ENCODE results near the gene RAB11FIP4.
"Not testable (repeated sequence)": the region's sequence is repeated elsewhere in the genome, so short reads cannot be mapped to it uniquely, and the experiment has no call there.

Gene RAB11FIP4, protein sequence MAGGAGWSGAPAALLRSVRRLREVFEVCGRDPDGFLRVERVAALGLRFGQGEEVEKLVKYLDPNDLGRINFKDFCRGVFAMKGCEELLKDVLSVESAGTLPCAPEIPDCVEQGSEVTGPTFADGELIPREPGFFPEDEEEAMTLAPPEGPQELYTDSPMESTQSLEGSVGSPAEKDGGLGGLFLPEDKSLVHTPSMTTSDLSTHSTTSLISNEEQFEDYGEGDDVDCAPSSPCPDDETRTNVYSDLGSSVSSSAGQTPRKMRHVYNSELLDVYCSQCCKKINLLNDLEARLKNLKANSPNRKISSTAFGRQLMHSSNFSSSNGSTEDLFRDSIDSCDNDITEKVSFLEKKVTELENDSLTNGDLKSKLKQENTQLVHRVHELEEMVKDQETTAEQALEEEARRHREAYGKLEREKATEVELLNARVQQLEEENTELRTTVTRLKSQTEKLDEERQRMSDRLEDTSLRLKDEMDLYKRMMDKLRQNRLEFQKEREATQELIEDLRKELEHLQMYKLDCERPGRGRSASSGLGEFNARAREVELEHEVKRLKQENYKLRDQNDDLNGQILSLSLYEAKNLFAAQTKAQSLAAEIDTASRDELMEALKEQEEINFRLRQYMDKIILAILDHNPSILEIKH

GRCh38 chr17:31391496-31391949, at the start of gene RAB11FIP4:
TSS of gene RAB11FIP4 (plus strand) at chr17:31391675. CDS start at chr17:31391853, 178 bp downstream.
- Histone ChIP-seq H3K4me3 (ENCODE audit: low read depth in 1 of 2, low read length in 2 of 2) (peak within 1 kb of the TSS; percentile 21 to 62), H3K36me3 (ENCODE audit: control insufficient read depth in 1 of 2, insufficient read depth in 2 of 2, low read length in 2 of 2) (no peaks in the 10 kb centered on the region), H3K4me1 (ENCODE audit: control insufficient read depth in 1 of 2, insufficient read depth in 2 of 2, low read length in 2 of 2) (peaks cover 0 to 11% of the 10 kb centered on the region in 2 donors), H3K27ac (ENCODE audit: low read length) (no peak within 1 kb of the TSS), H3K27me3 (ENCODE audit: low read depth, low read length) (peaks cover 37% of the 10 kb centered on the region), H3K9me3 (ENCODE audit: control insufficient read depth in 1 of 2, low read length in 2 of 2) (no peaks in the 10 kb centered on the region)

- H3K4me3 ChIP-seq (ENCODE audit: low read depth in 1 of 2, low read length in 2 of 2); H3K9me3 ChIP-seq (ENCODE audit: control insufficient read depth in 1 of 2, low read length in 2 of 2); H3K27me3 ChIP-seq (ENCODE audit: low read depth, low read length); H3K4me1 ChIP-seq (ENCODE audit: control insufficient read depth in 1 of 2, insufficient read depth in 2 of 2, low read length in 2 of 2); H3K27ac ChIP-seq (ENCODE audit: low read length): not testable (repeated sequence)
- peaks cover 10 to 40% of the 10 kb centered on the region in 2 donors for H3K36me3 ChIP-seq (ENCODE audit: control insufficient read depth in 1 of 2, insufficient read depth in 2 of 2, low read length in 2 of 2)
Observed at GRCh38 chr17:31345191-31345747, 46.2 kb upstream of the RAB11FIP4 start.

DNA sequence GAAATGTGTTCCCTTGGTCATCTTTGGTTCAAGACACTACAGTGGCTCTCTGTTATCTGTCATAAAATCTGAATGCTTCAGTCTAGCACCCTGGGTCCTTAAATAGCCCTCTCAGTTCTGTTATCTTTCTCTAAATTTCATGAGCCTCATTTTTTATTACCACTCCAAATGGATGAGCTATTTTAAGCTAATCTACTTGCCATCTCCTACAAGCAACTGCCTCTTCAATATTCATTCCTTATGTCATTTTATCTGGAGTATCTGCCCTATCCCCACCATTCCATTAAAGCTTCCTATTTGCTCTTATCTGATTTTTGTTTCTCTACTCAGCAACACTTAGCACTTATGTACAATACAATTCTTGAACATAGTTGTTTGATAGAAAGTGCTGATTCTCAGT, 42.0 kb upstream of the RAB11FIP4 start:
- Histone ChIP-seq H3K4me1 (ENCODE audit: control insufficient read depth in 1 of 2, insufficient read depth in 2 of 2, low read length in 2 of 2) (no peaks in the 10 kb centered on the region), H3K4me3 (ENCODE audit: low read depth in 1 of 2, low read length in 2 of 2) (no peak overlapping the region), H3K27ac (ENCODE audit: low read length) (no peak overlapping the region), H3K9me3 (ENCODE audit: control insufficient read depth in 1 of 2, low read length in 2 of 2) (no peaks in the 10 kb centered on the region), H3K36me3 (ENCODE audit: control insufficient read depth in 1 of 2, insufficient read depth in 2 of 2, low read length in 2 of 2) (peaks cover 17 to 33% of the 10 kb centered on the region in 2 donors), H3K27me3 (ENCODE audit: low read depth, low read length) (no peaks in the 10 kb centered on the region)

- no peaks in the 10 kb centered on the region for H3K9me3 ChIP-seq (ENCODE audit: control insufficient read depth in 1 of 2, low read length in 2 of 2)
- no peak overlapping the region for H3K4me3 ChIP-seq (ENCODE audit: low read depth in 1 of 2, low read length in 2 of 2)
- H3K27ac ChIP-seq (ENCODE audit: low read length) = no peak overlapping the region
- H3K4me1 ChIP-seq (ENCODE audit: control insufficient read depth in 1 of 2, insufficient read depth in 2 of 2, low read length in 2 of 2) = no peaks in the 10 kb centered on the region
- peaks cover 13 to 31% of the 10 kb centered on the region in 2 donors for H3K36me3 ChIP-seq (ENCODE audit: control insufficient read depth in 1 of 2, insufficient read depth in 2 of 2, low read length in 2 of 2)
- no peaks in the 10 kb centered on the region for H3K27me3 ChIP-seq (ENCODE audit: low read depth, low read length)
Observed at GRCh38 chr17:31355935-31356334, 35.5 kb upstream of the RAB11FIP4 start.

- no peak overlapping the region for H3K4me3 ChIP-seq (ENCODE audit: low read depth in 1 of 2, low read length in 2 of 2)
- H3K9me3 ChIP-seq (ENCODE audit: control insufficient read depth in 1 of 2, low read length in 2 of 2) = no peaks in the 10 kb centered on the region
- H3K27ac ChIP-seq (ENCODE audit: low read length) = no peak overlapping the region
- H3K27me3 ChIP-seq (ENCODE audit: low read depth, low read length) = no peaks in the 10 kb centered on the region
- H3K36me3 ChIP-seq (ENCODE audit: control insufficient read depth in 1 of 2, insufficient read depth in 2 of 2, low read length in 2 of 2) = peaks cover 13 to 34% of the 10 kb centered on the region in 2 donors
- no peaks in the 10 kb centered on the region for H3K4me1 ChIP-seq (ENCODE audit: control insufficient read depth in 1 of 2, insufficient read depth in 2 of 2, low read length in 2 of 2)
Observed at GRCh38 chr17:31357091-31357490, 34.4 kb upstream of the RAB11FIP4 start.

DNA sequence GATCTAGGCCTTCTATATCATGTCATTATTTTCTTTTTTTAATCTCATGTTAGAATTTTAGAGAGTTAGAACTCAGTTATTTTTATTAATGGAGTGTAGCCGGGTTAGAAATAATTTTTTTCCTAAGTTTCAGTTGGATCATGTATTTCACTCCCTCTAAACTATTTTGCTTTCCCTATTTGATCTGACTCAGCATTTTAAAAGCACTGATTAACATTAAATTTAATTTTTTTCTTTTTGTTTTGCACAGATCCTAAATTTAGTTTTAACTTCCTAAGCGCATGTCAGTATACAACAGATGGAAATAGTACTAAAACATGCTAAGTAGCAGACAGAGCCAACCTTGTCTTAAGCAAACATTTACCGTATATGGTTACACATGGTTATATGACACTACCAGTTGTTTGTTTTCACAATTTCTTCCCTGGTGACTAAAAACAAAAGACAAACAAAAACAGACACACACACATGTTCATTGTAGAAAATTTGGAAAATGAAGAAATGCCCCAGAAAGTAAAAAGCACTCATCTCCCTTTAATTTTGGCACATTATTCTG, 33.6 kb upstream of the RAB11FIP4 start:
- H3K4me3 ChIP-seq (ENCODE audit: low read depth in 1 of 2, low read length in 2 of 2) = no peak overlapping the region
- H3K4me1 ChIP-seq (ENCODE audit: control insufficient read depth in 1 of 2, insufficient read depth in 2 of 2, low read length in 2 of 2) = no peaks in the 10 kb centered on the region
- no peaks in the 10 kb centered on the region for H3K27me3 ChIP-seq (ENCODE audit: low read depth, low read length)
- H3K36me3 ChIP-seq (ENCODE audit: control insufficient read depth in 1 of 2, insufficient read depth in 2 of 2, low read length in 2 of 2) = peaks cover 11 to 33% of the 10 kb centered on the region in 2 donors
- H3K27ac ChIP-seq (ENCODE audit: low read length) = no peak overlapping the region
- no peaks in the 10 kb centered on the region for H3K9me3 ChIP-seq (ENCODE audit: control insufficient read depth in 1 of 2, low read length in 2 of 2)

DNA sequence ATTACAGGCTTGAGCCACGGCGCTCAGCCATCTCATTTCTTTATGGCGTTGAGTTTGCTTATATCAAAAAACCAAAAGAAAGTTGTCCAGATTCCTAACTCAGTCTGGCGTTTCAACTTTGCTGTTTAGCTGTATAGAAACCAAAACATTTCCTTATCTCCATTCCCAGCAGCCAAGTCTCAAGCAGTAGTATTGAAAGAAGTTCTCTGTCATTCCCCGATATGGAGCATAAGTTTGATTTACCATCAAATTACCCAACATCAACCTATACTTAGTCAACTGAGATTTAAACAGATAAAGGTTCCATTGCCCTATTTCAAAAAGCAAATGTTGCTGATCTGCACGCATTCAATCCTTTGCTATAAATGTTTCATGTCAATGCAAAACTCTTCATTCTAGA, 27.5 kb upstream of the RAB11FIP4 start:
- no peaks in the 10 kb centered on the region for H3K4me1 ChIP-seq (ENCODE audit: control insufficient read depth in 1 of 2, insufficient read depth in 2 of 2, low read length in 2 of 2)
- H3K27me3 ChIP-seq (ENCODE audit: low read depth, low read length) = no peaks in the 10 kb centered on the region
- H3K27ac ChIP-seq (ENCODE audit: low read length) = no peak overlapping the region
- peaks cover 14 to 38% of the 10 kb centered on the region in 2 donors for H3K36me3 ChIP-seq (ENCODE audit: control insufficient read depth in 1 of 2, insufficient read depth in 2 of 2, low read length in 2 of 2)
- no peaks in the 10 kb centered on the region for H3K9me3 ChIP-seq (ENCODE audit: control insufficient read depth in 1 of 2, low read length in 2 of 2)
- no peak overlapping the region for H3K4me3 ChIP-seq (ENCODE audit: low read depth in 1 of 2, low read length in 2 of 2)

DNA sequence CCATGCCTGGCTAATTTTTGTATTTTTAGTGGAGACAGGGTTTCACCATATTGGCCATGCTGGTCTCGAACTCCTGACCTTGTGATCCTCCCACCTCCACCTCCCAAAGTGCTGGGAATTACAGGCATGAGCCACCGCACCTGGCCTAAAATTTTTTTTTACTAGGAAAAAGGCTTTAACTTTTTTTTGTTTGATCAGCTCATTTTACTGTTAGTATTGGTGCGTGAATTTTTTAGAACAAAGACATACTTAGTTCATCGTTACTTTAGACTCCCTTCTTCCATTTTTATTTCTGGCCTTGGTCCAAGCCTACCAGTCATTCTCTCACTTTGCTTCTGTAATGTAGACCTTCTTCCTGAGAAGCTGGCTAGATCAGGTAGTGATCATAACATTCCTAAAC, 25.4 kb upstream of the RAB11FIP4 start:
- Histone ChIP-seq H3K4me1 (ENCODE audit: control insufficient read depth in 1 of 2, insufficient read depth in 2 of 2, low read length in 2 of 2) (peaks cover 0 to 2% of the 10 kb centered on the region in 2 donors), H3K9me3 (ENCODE audit: control insufficient read depth in 1 of 2, low read length in 2 of 2) (no peaks in the 10 kb centered on the region), H3K4me3 (ENCODE audit: low read depth in 1 of 2, low read length in 2 of 2) (no peak overlapping the region), H3K27me3 (ENCODE audit: low read depth, low read length) (no peaks in the 10 kb centered on the region), H3K27ac (ENCODE audit: low read length) (no peak overlapping the region), H3K36me3 (ENCODE audit: control insufficient read depth in 1 of 2, insufficient read depth in 2 of 2, low read length in 2 of 2) (peaks cover 15 to 26% of the 10 kb centered on the region in 2 donors)

DNA sequence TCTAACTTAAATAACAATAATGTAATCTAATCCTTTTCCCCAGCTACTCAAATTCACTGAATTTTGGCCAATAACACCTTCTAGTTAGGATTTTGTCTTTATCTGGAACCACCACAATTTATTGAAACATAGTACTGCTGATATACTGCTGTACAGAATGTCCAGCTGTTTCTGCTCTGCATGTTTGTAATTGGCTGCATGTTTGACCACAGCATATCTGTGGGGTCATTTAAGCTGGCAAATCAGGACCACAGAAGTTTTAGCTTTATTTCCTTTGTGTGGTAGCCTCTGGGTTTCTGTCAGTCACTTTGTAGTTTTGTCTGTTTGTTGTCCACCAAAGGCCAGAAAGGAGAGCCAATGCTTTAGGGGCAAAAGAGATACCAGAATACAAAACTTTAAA, 22.2 kb upstream of the RAB11FIP4 start:
- Histone ChIP-seq H3K4me3 (ENCODE audit: low read depth in 1 of 2, low read length in 2 of 2) (no peak overlapping the region), H3K4me1 (ENCODE audit: control insufficient read depth in 1 of 2, insufficient read depth in 2 of 2, low read length in 2 of 2) (peaks cover 0 to 9% of the 10 kb centered on the region in 2 donors), H3K36me3 (ENCODE audit: control insufficient read depth in 1 of 2, insufficient read depth in 2 of 2, low read length in 2 of 2) (peaks cover 12 to 16% of the 10 kb centered on the region in 2 donors), H3K9me3 (ENCODE audit: control insufficient read depth in 1 of 2, low read length in 2 of 2) (no peaks in the 10 kb centered on the region), H3K27ac (ENCODE audit: low read length) (no peak overlapping the region), H3K27me3 (ENCODE audit: low read depth, low read length) (no peaks in the 10 kb centered on the region)

DNA sequence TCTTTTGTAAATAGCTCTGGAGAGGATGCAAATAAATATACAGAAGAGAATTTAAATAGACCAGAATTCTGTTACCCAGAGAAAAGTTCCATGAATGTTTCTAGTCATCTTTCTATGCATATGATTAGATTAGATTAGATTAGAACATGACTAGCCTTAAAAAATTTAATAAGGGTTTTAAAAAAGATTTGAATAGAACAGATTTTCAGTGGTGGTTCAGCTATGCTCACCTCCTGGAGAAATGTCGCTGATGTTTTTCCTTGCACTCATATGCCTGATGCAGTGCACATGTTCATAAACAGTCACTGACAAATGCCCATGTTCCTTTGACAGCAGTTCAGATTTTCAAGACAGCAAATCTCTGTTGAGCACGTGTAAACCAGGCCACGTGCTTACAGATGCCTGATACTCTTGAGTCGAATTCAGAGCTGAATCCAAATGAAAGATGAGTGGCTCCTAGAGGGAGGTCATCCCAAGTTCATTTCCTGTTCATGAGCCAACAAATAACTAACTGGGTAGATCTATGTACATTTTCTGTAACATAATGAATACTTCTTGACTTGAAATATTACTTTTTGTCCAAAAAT, 19.9 kb upstream of the RAB11FIP4 start:
- Histone ChIP-seq H3K9me3 (ENCODE audit: control insufficient read depth in 1 of 2, low read length in 2 of 2) (no peaks in the 10 kb centered on the region), H3K4me3 (ENCODE audit: low read depth in 1 of 2, low read length in 2 of 2) (no peak overlapping the region), H3K27me3 (ENCODE audit: low read depth, low read length) (no peaks in the 10 kb centered on the region), H3K4me1 (ENCODE audit: control insufficient read depth in 1 of 2, insufficient read depth in 2 of 2, low read length in 2 of 2) (peaks cover 0 to 9% of the 10 kb centered on the region in 2 donors), H3K27ac (ENCODE audit: low read length) (no peak overlapping the region), H3K36me3 (ENCODE audit: control insufficient read depth in 1 of 2, insufficient read depth in 2 of 2, low read length in 2 of 2) (peaks cover 15 to 20% of the 10 kb centered on the region in 2 donors)
